SIG-M5 treated with dmso at 0.1 percent for 504 hours (cell line): ENCODE measurements around the gene AOC1.

Experiments used
- DNase-seq: peaks from one replicate; lab custom pipeline; 2025; ENCODE audit not compliant: unreplicated experiment; lab: John Stamatoyannopoulos, UW

Gene AOC1

GRCh38 chr7:150830937-150831336 lies 21.4 kb upstream of the AOC1 start:
- no peak for DNase-seq

GRCh38 chr7:150831851-150832250 lies 20.5 kb upstream of the AOC1 start:
- DNase-seq = no peak

- DNase-seq = no peak
These were observed 17.3 kb upstream of the AOC1 start for GRCh38 chr7:150835019-150835418.

- DNase-seq = no peak
These were observed 16.5 kb upstream of the AOC1 start for GRCh38 chr7:150835702-150836280.

GRCh38 chr7:150838965-150839650 lies 13.2 kb upstream of the AOC1 start:
- DNase-seq = no peak

GRCh38 chr7:150842018-150842417 lies 10.3 kb upstream of the AOC1 start:
- DNase-seq = no peak

GRCh38 chr7:150842716-150843115 lies 9.6 kb upstream of the AOC1 start:
- DNase-seq = no peak

GRCh38 chr7:150845421-150845861 lies 6.9 kb upstream of the AOC1 start:
- DNase-seq = no peak

GRCh38 chr7:150846291-150847115 lies 5.8 kb upstream of the AOC1 start:
- DNase-seq = no peak

- DNase-seq = no peak
These were observed 4.8 kb upstream of the AOC1 start for GRCh38 chr7:150847536-150847935.

- no peak for DNase-seq
These were observed 4.2 kb upstream of the AOC1 start for GRCh38 chr7:150848111-150848510.

GRCh38 chr7:150848561-150849115 lies 3.7 kb upstream of the AOC1 start:
- no peak for DNase-seq

- no peak for DNase-seq
These were observed 3.0 kb upstream of the AOC1 start for GRCh38 chr7:150849204-150849775.

GRCh38 chr7:150850273-150850672 lies 2.0 kb upstream of the AOC1 start:
- no peak for DNase-seq

GRCh38 chr7:150851492-150852370 lies 586 bp upstream of the AOC1 start:
- no peak for DNase-seq

- DNase-seq = no peak
These were observed 2.0 kb downstream of the AOC1 start for GRCh38 chr7:150854066-150855000.

GRCh38 chr7:150855046-150855445 lies 2.7 kb downstream of the AOC1 start:
- no peak for DNase-seq

GRCh38 chr7:150855476-150856302 lies 3.4 kb downstream of the AOC1 start:
- no peak for DNase-seq
